Neuronal stem cell (in vitro differentiated cells): ENCODE measurements around the gene SUSD1.

Experiments
- DNase-seq: peaks from one replicate; pipeline ENCODE4 v3.0.0-alpha.2; 2013; ENCODE audit warnings: low spot score
- H2AFZ ChIP-seq: one replicate; pipeline ENCODE4 v1.6.1; 2013; ENCODE audit warnings: mild to moderate bottlenecking, low read length, inconsistent platforms
- H2AK5ac ChIP-seq: 2 replicates; pipeline ENCODE4 v1.6.1; 2013; ENCODE audit warnings: low read depth, mild to moderate bottlenecking, inconsistent platforms, low read length, moderate library complexity, mixed read lengths
- H2BK120ac ChIP-seq: 2 replicates; pipeline ENCODE4 v1.6.1; 2013; ENCODE audit warnings: low read depth, mild to moderate bottlenecking, inconsistent platforms, low read length, moderate library complexity, mixed read lengths
- H2BK12ac ChIP-seq: one replicate; pipeline ENCODE4 v1.6.1; 2013; ENCODE audit warnings: low read length, inconsistent platforms
- H2BK15ac ChIP-seq: 2 replicates; pipeline ENCODE4 v1.6.1; 2013; ENCODE audit warnings: mild to moderate bottlenecking, low read length, inconsistent platforms, mixed read lengths
- H2BK5ac ChIP-seq: one replicate; pipeline ENCODE4 v1.6.1; 2013; ENCODE audit warnings: inconsistent platforms, mild to moderate bottlenecking, low read length, moderate library complexity
- H3K14ac ChIP-seq: one replicate; pipeline ENCODE4 v1.6.1; 2013; ENCODE audit warnings: low read length, inconsistent platforms
- H3K18ac ChIP-seq: 2 replicates; pipeline ENCODE4 v1.6.1; 2013; ENCODE audit warnings: low read length, inconsistent platforms
- H3K23ac ChIP-seq: 2 replicates; pipeline ENCODE4 v1.6.1; 2013; ENCODE audit warnings: low read depth, mild to moderate bottlenecking, mixed read lengths, low read length, inconsistent platforms; ENCODE audit not compliant: poor library complexity
- H3K27ac ChIP-seq: replicated peaks from 3 replicates; pipeline ENCODE4 v1.5.1; 2013; ENCODE audit warnings: low read length, inconsistent platforms
- H3K27me3 ChIP-seq, 3 experiments: 2 replicates each; pipeline ENCODE4 v1.6.1; 2013; ENCODE audit warnings: low read length in 3 of 3, mild to moderate bottlenecking in 2 of 3, inconsistent platforms in 1 of 3, low read depth in 1 of 3, mixed read lengths in 1 of 3, moderate library complexity in 1 of 3; ENCODE audit not compliant: control insufficient read depth in 3 of 3, insufficient read depth in 3 of 3
- H3K36me3 ChIP-seq, 2 donors: replicated peaks in 1 of 2; 2 replicates each; pipeline ENCODE4 v1.6.1; 2013; ENCODE audit warnings: low read length in 2 of 2; ENCODE audit not compliant: control insufficient read depth in 2 of 2, insufficient read depth in 2 of 2
- H3K4ac ChIP-seq: 2 replicates; pipeline ENCODE4 v1.6.1; 2013; ENCODE audit warnings: inconsistent platforms, mild to moderate bottlenecking, low read length, moderate library complexity
- H3K4me1 ChIP-seq, 2 donors: 1 replicate in 1 of 2; 2 replicates in 1 of 2; pipeline ENCODE4 v1.6.1; 2013; ENCODE audit warnings: low read length in 2 of 2, low read depth in 1 of 2; ENCODE audit not compliant: control insufficient read depth in 2 of 2, insufficient read depth in 1 of 2
- H3K4me2 ChIP-seq: one replicate; pipeline ENCODE4 v1.6.1; 2013; ENCODE audit warnings: mild to moderate bottlenecking, low read length, inconsistent platforms; ENCODE audit not compliant: insufficient read depth, poor library complexity, severe bottlenecking
- H3K4me3 ChIP-seq, 2 donors: 2 replicates each; pipeline ENCODE4 v1.5.1; 2013; ENCODE audit warnings: low read length in 2 of 2, mild to moderate bottlenecking in 2 of 2, inconsistent platforms in 1 of 2, moderate library complexity in 1 of 2
- H3K79me1 ChIP-seq: one replicate; pipeline ENCODE4 v1.6.1; 2013; ENCODE audit warnings: low read depth, mild to moderate bottlenecking, inconsistent platforms, low read length, moderate library complexity
- H3K9ac ChIP-seq: one replicate; pipeline ENCODE4 v1.6.1; 2013; ENCODE audit warnings: mild to moderate bottlenecking, low read depth, low read length, inconsistent platforms; ENCODE audit not compliant: poor library complexity
- H3K9me3 ChIP-seq, 2 donors: replicated peaks in 1 of 2; 2 replicates each; pipeline versions ENCODE3 to v1.6.1; 2013; ENCODE audit warnings: low read length in 2 of 2, mild to moderate bottlenecking in 2 of 2, inconsistent platforms in 1 of 2, low read depth in 1 of 2, mixed read lengths in 1 of 2, moderate library complexity in 1 of 2; ENCODE audit not compliant: control insufficient read depth in 2 of 2, insufficient read depth in 1 of 2
- H4K8ac ChIP-seq: one replicate; pipeline ENCODE4 v1.6.1; 2013; ENCODE audit warnings: low read depth, mild to moderate bottlenecking, inconsistent platforms, low read length, moderate library complexity
- H4K91ac ChIP-seq: one replicate; pipeline ENCODE4 v1.6.1; 2013; ENCODE audit warnings: low read length, low read depth, mild to moderate bottlenecking, inconsistent platforms; ENCODE audit not compliant: poor library complexity
- WGBS, 2 donors: extraction: QIAGEN DNeasy Blood & Tissue Kit; methylation state at CpG; one replicate each; pipeline ENCODE4 v1.1.7; 2013; ENCODE audit warnings: missing lambda C conversion rate in 2 of 2, mixed read lengths in 1 of 2; ENCODE audit not compliant: insufficient read length in 2 of 2, insufficient replicate concordance in 1 of 2; ENCODE audit errors: extremely low coverage in 2 of 2; 5-methylcytosine and 5-hydroxymethylcytosine counted together

SUSD1 gene

DNA sequence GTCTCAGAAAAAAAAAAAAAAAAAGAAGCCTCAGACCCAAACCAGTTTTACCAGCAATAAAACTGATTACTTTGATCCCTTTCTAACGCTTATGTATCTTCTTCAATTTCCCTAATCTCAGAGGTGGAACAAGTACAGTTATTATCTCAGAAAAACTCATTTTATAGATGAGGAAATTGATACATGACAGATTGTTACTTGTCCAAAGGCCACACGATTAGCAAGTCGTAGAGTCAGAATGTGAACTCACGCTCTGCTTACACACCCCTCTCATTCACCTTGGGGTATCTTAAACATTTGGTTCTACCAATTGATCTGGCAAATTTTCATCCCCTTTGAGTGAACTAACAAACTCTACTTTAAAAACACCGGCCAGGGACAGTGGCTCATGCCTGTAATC is 110.2 kb downstream of the SUSD1 start:
- WGBS, 2 donors = no CpG with 5 or more reads among the region's 5 CpGs
- no peak overlapping the region for H3K27ac ChIP-seq
- no peaks in the 10 kb centered on the region for H3K27me3 ChIP-seq
- peaks cover 0 to 2% of the 10 kb centered on the region in 2 donors for H3K4me1 ChIP-seq
- no peak overlapping the region for H3K14ac ChIP-seq
- H2BK12ac ChIP-seq = no peak overlapping the region
- no peak overlapping the region for H2BK5ac ChIP-seq
- H4K8ac ChIP-seq = no peak overlapping the region
- H3K4me2 ChIP-seq = no peak overlapping the region
- no peak overlapping the region for H3K4ac ChIP-seq
- peaks cover 1% of the 10 kb centered on the region for H3K79me1 ChIP-seq
- no peak overlapping the region for H3K9ac ChIP-seq
- no peak overlapping the region for H2BK15ac ChIP-seq
- peaks cover 1 to 3% of the 10 kb centered on the region in 2 donors for H3K9me3 ChIP-seq
- H2AK5ac ChIP-seq = no peak overlapping the region
- no peak overlapping the region for H3K23ac ChIP-seq
- no peak overlapping the region for H2AFZ ChIP-seq
- no peak overlapping the region for H2BK120ac ChIP-seq
- no peak for DNase-seq
- H3K4me3 ChIP-seq = no peak overlapping the region
- H3K36me3 ChIP-seq = peaks cover 0 to 2% of the 10 kb centered on the region in 2 donors
- no peak overlapping the region for H4K91ac ChIP-seq
- H3K18ac ChIP-seq = no peak overlapping the region

DNA sequence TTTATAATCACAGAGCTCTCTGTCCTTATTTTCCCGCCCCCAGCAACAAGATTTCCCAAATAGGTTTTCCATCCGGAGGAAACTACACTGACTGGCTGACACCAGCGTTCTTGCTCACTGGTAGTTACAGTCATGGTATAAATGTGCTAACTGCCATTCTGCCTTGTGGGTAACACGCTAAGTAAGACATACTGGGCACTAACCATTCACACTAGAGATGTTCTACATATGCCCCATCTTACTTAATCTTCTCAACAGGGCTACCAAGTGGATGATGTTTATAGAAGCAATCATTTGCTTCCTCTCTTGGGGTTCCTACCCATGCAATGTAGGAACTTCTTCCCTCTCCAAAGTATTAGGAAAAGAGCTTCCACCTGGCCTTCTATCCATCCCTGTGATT is 111.5 kb downstream of the SUSD1 start:
- Histone ChIP-seq H2BK120ac (no peak overlapping the region), H3K9me3 (peaks cover 1 to 3% of the 10 kb centered on the region in 2 donors), H4K8ac (no peak overlapping the region), H2BK15ac (no peak overlapping the region), H3K79me1 (peaks cover 1% of the 10 kb centered on the region), H3K4me3 (no peak overlapping the region), H4K91ac (no peak overlapping the region), H3K36me3 (peaks cover 0 to 2% of the 10 kb centered on the region in 2 donors), H3K27ac (no peak overlapping the region), H3K4me1 (peaks cover 0 to 2% of the 10 kb centered on the region in 2 donors), H2AK5ac (no peak overlapping the region), H3K4ac (no peak overlapping the region), H3K4me2 (no peak overlapping the region), H3K18ac (no peak overlapping the region), H2AFZ (no peak overlapping the region), H3K9ac (no peak overlapping the region), H3K23ac (no peak overlapping the region), H3K27me3 (no peaks in the 10 kb centered on the region), H3K14ac (no peak overlapping the region), H2BK5ac (no peak overlapping the region), H2BK12ac (no peak overlapping the region)
- no CpG with 5 or more reads among the region's 4 CpGs for WGBS, 2 donors
- no peak for DNase-seq

- H3K23ac ChIP-seq = no peak overlapping the region
- no peak overlapping the region for H2BK5ac ChIP-seq
- no peak overlapping the region for H4K91ac ChIP-seq
- DNase-seq = no peak
- no peaks in the 10 kb centered on the region for H3K27me3 ChIP-seq
- H3K36me3 ChIP-seq = peaks cover 0 to 2% of the 10 kb centered on the region in 2 donors
- H3K4ac ChIP-seq = no peak overlapping the region
- no peak overlapping the region for H2BK15ac ChIP-seq
- no peak overlapping the region for H2BK12ac ChIP-seq
- H3K18ac ChIP-seq = no peak overlapping the region
- peaks cover 0 to 2% of the 10 kb centered on the region in 2 donors for H3K4me1 ChIP-seq
- H2AK5ac ChIP-seq = no peak overlapping the region
- H3K79me1 ChIP-seq = peaks cover 1% of the 10 kb centered on the region
- no peak overlapping the region for H2BK120ac ChIP-seq
- peaks cover 1 to 3% of the 10 kb centered on the region in 2 donors for H3K9me3 ChIP-seq
- H3K14ac ChIP-seq = no peak overlapping the region
- no peak overlapping the region for H4K8ac ChIP-seq
- H3K4me2 ChIP-seq = no peak overlapping the region
- no peak overlapping the region for H3K4me3 ChIP-seq
- no peak overlapping the region for H3K9ac ChIP-seq
- no peak overlapping the region for H2AFZ ChIP-seq
- no peak overlapping the region for H3K27ac ChIP-seq
Measured at GRCh38 chr9:112063151-112063550, 111.9 kb downstream of the SUSD1 start.

GRCh38 chr9:112061152-112061740 is 113.9 kb downstream of the SUSD1 start:
- H3K23ac ChIP-seq = no peak overlapping the region
- no peak overlapping the region for H3K4me2 ChIP-seq
- H2BK12ac ChIP-seq = no peak overlapping the region
- H3K4me3 ChIP-seq = no peak overlapping the region
- H3K27me3 ChIP-seq = no peaks in the 10 kb centered on the region
- H3K9me3 ChIP-seq = peaks cover 0 to 1% of the 10 kb centered on the region in 2 donors
- H3K4ac ChIP-seq = no peak overlapping the region
- H3K18ac ChIP-seq = peak overlapping the region; percentile 35
- H3K79me1 ChIP-seq = peaks cover 1% of the 10 kb centered on the region
- no peak overlapping the region for H3K27ac ChIP-seq
- no peak overlapping the region for H2AK5ac ChIP-seq
- H2BK120ac ChIP-seq = no peak overlapping the region
- H3K14ac ChIP-seq = no peak overlapping the region
- no peak overlapping the region for H4K91ac ChIP-seq
- H3K9ac ChIP-seq = no peak overlapping the region
- no peak overlapping the region for H4K8ac ChIP-seq
- no peak overlapping the region for H2BK15ac ChIP-seq
- H3K36me3 ChIP-seq = peaks cover 0 to 2% of the 10 kb centered on the region in 2 donors
- no CpG with 5 or more reads among the region's 3 CpGs for WGBS, 2 donors
- DNase-seq = no peak
- H2AFZ ChIP-seq = peak overlapping the region; percentile 71
- no peak overlapping the region for H2BK5ac ChIP-seq
- peaks cover 0 to 2% of the 10 kb centered on the region in 2 donors for H3K4me1 ChIP-seq
